IMR-90 (cell line): ENCODE measurements around the gene PYY. TPM values are rescaled to one million over a fixed set of nuclear protein-coding genes. Genes with fewer than 3 reads are reported as not detected.

Source experiments
- ATAC-seq: fragments of 200-7000 bp; cut with Tn5 transposase; 2 replicates; pipeline ENCODE4 v1.9.1; 2020; ENCODE audit warnings: low read depth, mild to moderate bottlenecking, moderate library complexity
- BruUV-seq: library from RNA; stranded (reverse); fragments of 400-500 nt; replicated peaks from 2 replicates; lab custom pipeline; 2021; lab: Mats Ljungman, UMichigan
- CTCF ChIA-PET: fragments of 300-600 bp; formaldehyde crosslinking; extraction: SDS; loops from one replicate; lab custom pipeline; 2021; ENCODE audit warnings: antibody characterized with exemption; lab: Yijun Ruan, JAX
- POLR2A ChIA-PET: fragments of 300-600 bp; sonication (Branson Sonifier 250); formaldehyde crosslinking; loops from one replicate; lab custom pipeline; 2022; ENCODE audit warnings: antibody characterized with exemption; ENCODE audit not compliant: unreplicated experiment; lab: Charles Lee
- DNase-seq: peaks from one replicate; pipeline ENCODE4 v3.0.0; 2013
- H2AFZ ChIP-seq: replicated peaks from 2 replicates; pipeline ENCODE3; 2013; ENCODE audit warnings: low read length, mild to moderate bottlenecking; ENCODE audit not compliant: poor library complexity
- H2AK5ac ChIP-seq: 2 replicates; pipeline ENCODE4 v1.6.1; 2013; ENCODE audit warnings: low read depth, low read length, inconsistent platforms
- H2AK9ac ChIP-seq: replicated peaks from 2 replicates; pipeline ENCODE3; 2013; ENCODE audit warnings: mild to moderate bottlenecking, low read depth, low read length, moderate library complexity; ENCODE audit not compliant: poor library complexity
- H2BK120ac ChIP-seq: 2 replicates; pipeline ENCODE4 v1.6.1; 2013; ENCODE audit warnings: low read depth, low read length, inconsistent platforms
- H2BK15ac ChIP-seq: 3 replicates; pipeline ENCODE4 v1.6.1; 2013; ENCODE audit warnings: low read depth, low read length, inconsistent platforms
- H2BK20ac ChIP-seq: 2 replicates; pipeline ENCODE4 v1.6.1; 2013; ENCODE audit warnings: low read depth, mild to moderate bottlenecking, inconsistent platforms, low read length, moderate library complexity
- H2BK5ac ChIP-seq: 2 replicates; pipeline ENCODE4 v1.6.1; 2013; ENCODE audit warnings: mild to moderate bottlenecking, low read depth, low read length, inconsistent platforms; ENCODE audit not compliant: poor library complexity, severe bottlenecking
- H3K14ac ChIP-seq: replicated peaks from 2 replicates; pipeline ENCODE4 v1.6.1; 2013; ENCODE audit warnings: low read depth, low read length, inconsistent platforms
- H3K18ac ChIP-seq: 2 replicates; pipeline ENCODE4 v1.6.1; 2013; ENCODE audit warnings: low read depth, low read length, control low read depth
- H3K23ac ChIP-seq: 2 replicates; pipeline ENCODE4 v1.6.1; 2013; ENCODE audit warnings: low read depth, low read length, inconsistent platforms
- H3K27ac ChIP-seq: 2 replicates; pipeline ENCODE4 v1.5.1; 2013; ENCODE audit warnings: mild to moderate bottlenecking, control low read depth, low read length; ENCODE audit not compliant: insufficient read depth
- H3K27me3 ChIP-seq: 2 replicates; pipeline ENCODE4 v1.6.1; 2013; ENCODE audit warnings: low read length; ENCODE audit not compliant: control insufficient read depth, insufficient read depth
- H3K36me3 ChIP-seq: 2 replicates; pipeline ENCODE4 v1.6.1; 2013; ENCODE audit warnings: low read length, mixed read lengths; ENCODE audit not compliant: control insufficient read depth, insufficient read depth
- H3K4ac ChIP-seq: 2 replicates; pipeline ENCODE4 v1.6.1; 2013; ENCODE audit warnings: low read depth, low read length, inconsistent platforms
- H3K4me1 ChIP-seq: 2 replicates; pipeline ENCODE4 v1.6.1; 2013; ENCODE audit warnings: low read length, mixed read lengths; ENCODE audit not compliant: control insufficient read depth, insufficient read depth
- H3K4me2 ChIP-seq: 2 replicates; pipeline ENCODE4 v1.6.1; 2013; ENCODE audit warnings: low read depth, mild to moderate bottlenecking, control low read depth, low read length, moderate library complexity
- H3K4me3 ChIP-seq: 2 replicates; pipeline ENCODE4 v1.5.1; 2013; ENCODE audit warnings: low read depth, mild to moderate bottlenecking, control low read depth, low read length, moderate library complexity; ENCODE audit not compliant: insufficient read depth
- H3K56ac ChIP-seq: 2 replicates; pipeline ENCODE4 v1.6.1; 2013; ENCODE audit warnings: low read length, inconsistent platforms; ENCODE audit not compliant: insufficient read depth; ENCODE audit errors: extremely low read depth
- H3K79me1 ChIP-seq, 2 experiments: 2 replicates each; pipeline ENCODE4 v1.6.1; 2013; ENCODE audit warnings: low read length in 2 of 2, inconsistent platforms in 1 of 2, low read depth in 1 of 2
- H3K9ac ChIP-seq: 2 replicates; pipeline ENCODE4 v1.6.1; 2013; ENCODE audit warnings: low read depth, low read length, control low read depth
- H3K9me1 ChIP-seq: 2 replicates; pipeline ENCODE4 v1.6.1; 2013; ENCODE audit warnings: low read length, inconsistent platforms; ENCODE audit not compliant: insufficient read depth
- H3K9me3 ChIP-seq: 2 replicates; pipeline ENCODE4 v1.6.1; 2013; ENCODE audit warnings: low read length; ENCODE audit not compliant: control insufficient read depth, insufficient read depth
- H4K20me1 ChIP-seq: 2 replicates; pipeline ENCODE4 v1.6.1; 2013; ENCODE audit warnings: low read length, inconsistent platforms; ENCODE audit not compliant: insufficient read depth
- H4K5ac ChIP-seq: 2 replicates; pipeline ENCODE4 v1.6.1; 2013; ENCODE audit warnings: mild to moderate bottlenecking, low read depth, low read length, control low read depth
- H4K8ac ChIP-seq, 2 experiments: 2 replicates each; pipeline ENCODE4 v1.6.1; 2013; ENCODE audit warnings: low read depth in 2 of 2, low read length in 2 of 2, control low read depth in 1 of 2, inconsistent platforms in 1 of 2
- H4K91ac ChIP-seq: 2 replicates; pipeline ENCODE4 v1.6.1; 2013; ENCODE audit warnings: low read depth, low read length, inconsistent platforms; ENCODE audit not compliant: insufficient read depth
- BHLHE40 ChIP-seq: fragments of 150-350 bp; IDR thresholded peaks from 2 replicates; pipeline ENCODE4 v1.6.1; 2016; ENCODE audit warnings: mild to moderate bottlenecking, low read depth, low read length
- CEBPB ChIP-seq: IDR thresholded peaks from 2 replicates; pipeline ENCODE4 v1.6.1; 2012; ENCODE audit warnings: low read depth, low read length, improper control_type of control experiment
- CHD1 ChIP-seq: IDR thresholded peaks from 2 replicates; pipeline ENCODE4 v1.6.1; 2012; ENCODE audit warnings: low read depth, low read length, improper control_type of control experiment
- CTCF ChIP-seq: conservative IDR thresholded peaks from 2 replicates; pipeline ENCODE4 v1.5.1; 2012; ENCODE audit warnings: mild to moderate bottlenecking, low read depth, low read length, improper control_type of control experiment
- ELK1 ChIP-seq: fragments of 150-350 bp; IDR thresholded peaks from 2 replicates; pipeline ENCODE4 v1.6.1; 2016; ENCODE audit warnings: low read depth, mild to moderate bottlenecking, low read length, moderate library complexity, borderline replicate concordance
- FOS ChIP-seq: fragments of 150-350 bp; IDR thresholded peaks from 2 replicates; pipeline ENCODE4 v1.6.1; 2016; ENCODE audit warnings: low read depth, low read length
- MAFK ChIP-seq: IDR thresholded peaks from 2 replicates; pipeline ENCODE4 v1.6.1; 2012; ENCODE audit warnings: low read depth, low read length, improper control_type of control experiment
- MAZ ChIP-seq: IDR thresholded peaks from 2 replicates; pipeline ENCODE4 v1.6.1; 2012; ENCODE audit warnings: low read depth, mild to moderate bottlenecking, low read length, improper control_type of control experiment, moderate library complexity, borderline replicate concordance
- MXI1 ChIP-seq: IDR thresholded peaks from 2 replicates; pipeline ENCODE4 v1.6.1; 2012; ENCODE audit warnings: low read depth, mild to moderate bottlenecking, low read length, moderate library complexity, borderline replicate concordance
- NFE2L2 ChIP-seq: fragments of 150-350 bp; IDR thresholded peaks from 2 replicates; pipeline ENCODE4 v1.6.1; 2016; ENCODE audit warnings: low read depth, mild to moderate bottlenecking, low read length
- POLR2A ChIP-seq: IDR thresholded peaks from 2 replicates; pipeline ENCODE4 v1.6.1; 2012; ENCODE audit warnings: mild to moderate bottlenecking, low read depth, low read length
- RAD21 ChIP-seq: IDR thresholded peaks from 2 replicates; pipeline ENCODE4 v1.6.1; 2012; ENCODE audit warnings: low read length, improper control_type of control experiment
- RCOR1 ChIP-seq: IDR thresholded peaks from 2 replicates; pipeline ENCODE4 v1.6.1; 2012; ENCODE audit warnings: mild to moderate bottlenecking, low read length, improper control_type of control experiment; ENCODE audit not compliant: insufficient replicate concordance
- RFX5 ChIP-seq: IDR thresholded peaks from 2 replicates; pipeline ENCODE4 v1.8.0; 2012; ENCODE audit warnings: low read depth, mild to moderate bottlenecking, low read length, moderate library complexity
- SMC3 ChIP-seq: fragments of 150-350 bp; IDR thresholded peaks from 2 replicates; pipeline ENCODE4 v1.6.1; 2016; ENCODE audit warnings: low read depth, mild to moderate bottlenecking, antibody characterized with exemption, low read length, moderate library complexity
- USF2 ChIP-seq: fragments of 150-350 bp; IDR thresholded peaks from 2 replicates; pipeline ENCODE4 v1.6.1; 2017; ENCODE audit warnings: mild to moderate bottlenecking, antibody characterized with exemption, low read length, low read depth
- WGBS, 2 experiments: methylation state at CpG; one replicate each; pipeline versions ENCODE4 v1.1.5 to v1.1.7; 2013; ENCODE audit warnings: missing lambda C conversion rate in 2 of 2; ENCODE audit not compliant: insufficient read length in 1 of 2; ENCODE audit errors: extremely low coverage in 2 of 2; 5-methylcytosine and 5-hydroxymethylcytosine counted together
- dilution Hi-C: fragments of 300-500 bp; cut with HindIII; formaldehyde crosslinking; loops from one replicate; pipeline ENCODE4 v1.14.3; 2018; ENCODE audit warnings: low sequenced_read_pairs; ENCODE audit not compliant: unreplicated experiment
- in situ Hi-C: fragments of 300-500 bp; cut with MboI; formaldehyde crosslinking; loops from 3 replicates; pipeline ENCODE4 v1.14.3; 2019; ENCODE audit warnings: low sequenced_read_pairs, inconsistent platforms, mixed read lengths
- intact Hi-C: fragments of 100-400 bp; cut with micrococcal nuclease; formaldehyde crosslinking; loops from 2 replicates; pipeline ENCODE4 v1.10.0; 2022
- polyA plus RNA-seq, 3 experiments: library from polyadenylated mRNA; depleted of rRNA; stranded (reverse); fragments of >200 nt; gene quantifications; 2 replicates each; pipeline ENCODE4 v1.2.3, GENCODE V29; 2012; ENCODE audit warnings: low replicate concordance in 1 of 3
- total RNA-seq: library from RNA; depleted of rRNA; stranded (reverse); fragments of >200 nt; gene quantifications from 2 replicates; pipeline ENCODE4 v1.2.3, GENCODE V29; 2012

Gene PYY
- total and polyA plus RNA-seq, 2 of the 4 experiments (the other 2 are of a cell fraction): not detected

GRCh38 chr17:43917348-43918025 lies 36.3 kb downstream of the PYY start:
- Histone ChIP-seq H3K79me1 (no peaks in the 10 kb centered on the region), H4K20me1 (no peaks in the 10 kb centered on the region), H2BK20ac (no peak overlapping the region), H3K27ac (no peak overlapping the region), H2AFZ (no peak overlapping the region), H3K36me3 (no peaks in the 10 kb centered on the region), H2BK120ac (no peak overlapping the region), H3K9me1 (peaks cover 3% of the 10 kb centered on the region; the same call in 1 of the 2 replicates), H3K14ac (no peak overlapping the region), H3K4me3 (no peak overlapping the region), H3K23ac (no peak overlapping the region), H4K5ac (no peak overlapping the region), H3K4me2 (peak overlapping the region; percentile 4; the same call in 1 of the 2 replicates), H3K27me3 (peaks cover 64% of the 10 kb centered on the region), H3K9me3 (no peaks in the 10 kb centered on the region), H2BK5ac (no peak overlapping the region), H2AK5ac (no peak overlapping the region), H3K9ac (no peak overlapping the region), H3K4ac (no peak overlapping the region), H3K4me1 (no peaks in the 10 kb centered on the region), H3K18ac (no peak overlapping the region), H2AK9ac (no peak overlapping the region), H4K8ac (no peak overlapping the region), H2BK15ac (no peak overlapping the region), H3K56ac (no peak overlapping the region), H4K91ac (no peak overlapping the region)
- POLR2A ChIA-PET: no interaction called here
- dilution Hi-C loops: no loop called here
- CTCF ChIA-PET: no interaction called here
- in situ Hi-C loops: no loop called here
- ATAC-seq: peak; percentile 69
- 12% methylated on average over 12 of the region's 43 CpGs; no CpG with 5 or more reads in 1 of the 2 experiments for WGBS, 2 experiments
- peak; percentile 10 for DNase-seq
- TF ChIP-seq MAFK: no peak
- TF ChIP-seq MAZ: no peak
- 0 out of 2 replicates have a peak, but pooled peaks have one; percentile 23 for TF ChIP-seq SMC3
- no peak for TF ChIP-seq RFX5
- TF ChIP-seq CTCF: peak; percentile 43
- no peak for TF ChIP-seq CHD1
- TF ChIP-seq RCOR1: no peak
- TF ChIP-seq CEBPB: no peak
- no peak for TF ChIP-seq FOS
- TF ChIP-seq BHLHE40: no peak
- no peak for TF ChIP-seq ELK1
- TF ChIP-seq MXI1: no peak
- TF ChIP-seq POLR2A: no peak
- no peak for TF ChIP-seq USF2
- peak; percentile 31; the same call in 1 of the 2 replicates for TF ChIP-seq RAD21
- TF ChIP-seq NFE2L2: no peak
- BruUV-seq: no TSS peak
- intact Hi-C loops: no loop called here
